GM12891 (cell line): ENCODE results near the gene SLCO3A1.

ENCODE experiments used
- PAX5 ChIP-seq: IDR thresholded peaks from 2 replicates; pipeline ENCODE4 v1.6.1; 2011; ENCODE audit warnings: low read length, moderate library complexity, mild to moderate bottlenecking; ENCODE audit not compliant: insufficient read depth, severe bottlenecking
- POLR2A ChIP-seq: IDR thresholded peaks from 2 replicates; pipeline ENCODE4 v1.6.1; 2011; ENCODE audit warnings: low read depth, low read length, control low read depth
- POLR2AphosphoS5 ChIP-seq: IDR thresholded peaks from 2 replicates; pipeline ENCODE4 v1.6.1; 2011; ENCODE audit warnings: low read depth, low read length, control low read depth
- POU2F2 ChIP-seq: IDR thresholded peaks from 2 replicates; pipeline ENCODE4 v1.6.1; 2011; ENCODE audit warnings: low read depth, mild to moderate bottlenecking, control low read depth, low read length, moderate library complexity
- SPI1 ChIP-seq: IDR thresholded peaks from 2 replicates; pipeline ENCODE4 v1.6.1; 2011; ENCODE audit warnings: low read depth, low read length, control low read depth
- TAF1 ChIP-seq: IDR thresholded peaks from 2 replicates; pipeline ENCODE4 v1.6.1; 2011; ENCODE audit warnings: low read depth, low read length, control low read depth

- TF ChIP-seq POLR2A (no peak), POLR2AphosphoS5 (no peak), SPI1 (no peak), POU2F2 (no peak), TAF1 (no peak), PAX5 (no peak)
Observed at GRCh38 chr15:91849749-91850161, 3.8 kb upstream of the SLCO3A1 start.
